NB4 (cell line): Measurements from ENCODE around the gene TEDC1.

Source experiments
- DNase-seq: peaks from one replicate; pipeline ENCODE4 v3.0.0; 2010; ENCODE audit warnings: low read depth
- H3K4me3 ChIP-seq: one replicate; pipeline ENCODE4 v1.5.1; 2011; ENCODE audit warnings: mild to moderate bottlenecking, low read depth, low read length, moderate library complexity
- MAX ChIP-seq: IDR thresholded peaks from 2 replicates; pipeline ENCODE4 v1.6.1; 2011; ENCODE audit warnings: low read depth, low read length
- MYC ChIP-seq: IDR thresholded peaks from 2 replicates; pipeline ENCODE4 v1.6.1; 2011; ENCODE audit warnings: low read depth, low read length
- POLR2A ChIP-seq: IDR thresholded peaks from 2 replicates; pipeline ENCODE4 v1.6.1; 2011; ENCODE audit warnings: mild to moderate bottlenecking; ENCODE audit not compliant: insufficient read length; ENCODE audit errors: extremely low read depth
- TF ChIP-seq, protein P1 (sequence below): IDR thresholded peaks from one replicate; pipeline ENCODE4 v1.5.1; 2012; ENCODE audit warnings: low read depth, low read length

Gene TEDC1

GRCh38 chr14:105472486-105472991 is 18.5 kb upstream of the TEDC1 start:
- DNase-seq = no peak
- H3K4me3 ChIP-seq = no peak overlapping the region
- TF ChIP-seq POLR2A = no peak
- TF ChIP-seq, protein P1, sequence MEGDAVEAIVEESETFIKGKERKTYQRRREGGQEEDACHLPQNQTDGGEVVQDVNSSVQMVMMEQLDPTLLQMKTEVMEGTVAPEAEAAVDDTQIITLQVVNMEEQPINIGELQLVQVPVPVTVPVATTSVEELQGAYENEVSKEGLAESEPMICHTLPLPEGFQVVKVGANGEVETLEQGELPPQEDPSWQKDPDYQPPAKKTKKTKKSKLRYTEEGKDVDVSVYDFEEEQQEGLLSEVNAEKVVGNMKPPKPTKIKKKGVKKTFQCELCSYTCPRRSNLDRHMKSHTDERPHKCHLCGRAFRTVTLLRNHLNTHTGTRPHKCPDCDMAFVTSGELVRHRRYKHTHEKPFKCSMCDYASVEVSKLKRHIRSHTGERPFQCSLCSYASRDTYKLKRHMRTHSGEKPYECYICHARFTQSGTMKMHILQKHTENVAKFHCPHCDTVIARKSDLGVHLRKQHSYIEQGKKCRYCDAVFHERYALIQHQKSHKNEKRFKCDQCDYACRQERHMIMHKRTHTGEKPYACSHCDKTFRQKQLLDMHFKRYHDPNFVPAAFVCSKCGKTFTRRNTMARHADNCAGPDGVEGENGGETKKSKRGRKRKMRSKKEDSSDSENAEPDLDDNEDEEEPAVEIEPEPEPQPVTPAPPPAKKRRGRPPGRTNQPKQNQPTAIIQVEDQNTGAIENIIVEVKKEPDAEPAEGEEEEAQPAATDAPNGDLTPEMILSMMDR = no peak
- no peak for TF ChIP-seq MAX
- TF ChIP-seq MYC = no peak

GRCh38 chr14:105473033-105473676 is 17.9 kb upstream of the TEDC1 start:
- no peak for DNase-seq

DNA sequence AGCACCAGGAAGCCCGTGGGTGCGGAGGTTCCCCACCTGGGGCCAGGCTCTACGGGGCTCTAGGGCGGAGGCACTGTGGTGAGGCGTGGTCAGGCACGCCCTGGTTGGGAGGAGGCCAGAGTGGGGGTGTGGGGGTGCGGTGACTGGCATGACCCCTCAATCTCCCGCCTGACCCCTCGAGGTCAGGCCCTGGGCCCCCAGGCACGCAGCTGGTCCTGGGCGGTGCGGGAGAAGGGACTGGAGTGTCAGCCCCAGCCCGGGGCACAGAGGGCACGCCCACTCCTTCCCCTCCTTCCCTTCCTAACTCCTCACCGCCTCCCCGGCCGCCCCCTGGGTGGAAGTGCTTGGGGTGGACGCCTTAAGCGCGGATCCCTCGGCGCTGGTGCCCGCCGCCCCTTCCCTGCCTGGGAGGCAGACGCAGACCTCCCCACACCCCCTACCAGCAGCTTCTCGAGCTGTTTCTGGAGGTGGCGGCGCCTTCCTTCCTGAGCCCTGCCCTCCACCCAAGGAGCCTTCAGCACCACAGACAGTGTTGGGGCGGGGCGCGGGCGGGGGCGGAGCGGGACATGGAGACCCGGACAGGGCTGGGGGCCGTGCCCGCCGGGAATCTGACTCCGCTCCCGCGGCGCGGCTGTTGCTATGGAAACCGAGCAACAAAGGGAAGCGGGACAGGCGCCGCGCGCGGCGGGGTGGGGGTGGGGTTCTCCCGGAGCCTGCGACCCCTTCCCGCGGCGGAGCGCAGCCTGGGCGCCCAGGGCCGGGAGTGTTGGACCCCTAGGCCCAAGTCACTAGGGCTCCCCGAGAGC is 17.2 kb upstream of the TEDC1 start:
- TF ChIP-seq MAX = no peak
- TF ChIP-seq, protein P1 = no peak
- no peak for TF ChIP-seq MYC
- no peak for TF ChIP-seq POLR2A
- no peak overlapping the region for H3K4me3 ChIP-seq
- DNase-seq = peak; percentile 70

More at GRCh38 chr14:105473033-105473676, 17.9 kb upstream of the TEDC1 start:
- no peak overlapping the region for H3K4me3 ChIP-seq
- TF ChIP-seq MYC = no peak
- no peak for TF ChIP-seq POLR2A
- TF ChIP-seq MAX = no peak
- TF ChIP-seq, protein P1 = no peak

DNA sequence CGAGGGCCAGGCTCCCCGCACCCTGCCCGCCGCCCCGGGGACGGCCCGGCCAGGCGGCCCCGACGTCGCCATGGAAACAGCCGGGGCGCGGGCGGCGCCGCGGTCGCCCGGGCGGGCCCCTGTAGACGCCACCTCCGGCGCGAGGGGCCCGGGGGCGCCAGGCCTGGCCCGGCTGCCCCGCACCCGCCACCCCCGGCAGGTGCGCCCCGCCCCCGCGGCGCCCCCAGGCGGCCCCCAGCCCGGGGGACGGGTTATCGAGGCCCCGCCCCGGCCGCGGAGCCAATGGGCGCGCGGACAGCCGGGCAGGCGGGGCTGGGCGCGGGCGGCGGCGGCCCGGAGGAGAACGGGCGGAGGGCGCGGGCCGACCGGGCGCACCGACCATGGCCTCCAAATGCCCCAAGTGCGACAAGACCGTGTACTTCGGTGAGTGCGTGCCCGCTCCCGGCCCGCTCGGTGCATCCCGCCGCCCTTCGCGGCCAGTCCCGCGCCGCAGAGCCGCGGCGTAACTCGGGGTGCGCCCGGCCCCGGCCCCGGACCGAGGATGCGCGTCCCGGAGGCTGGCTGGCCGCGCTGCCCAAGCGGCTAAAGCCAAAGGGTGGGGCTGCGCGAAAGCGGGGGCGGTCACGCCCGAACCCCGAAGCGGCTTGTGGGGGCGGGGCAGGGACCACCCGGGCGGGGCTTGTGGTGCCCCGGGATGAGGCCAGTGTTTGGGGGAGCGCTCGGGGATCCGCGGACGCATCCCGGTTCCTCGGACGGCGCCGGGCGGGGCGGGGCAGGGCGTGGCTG is 16.4 kb upstream of the TEDC1 start, which contains the start of gene CRIP2:
Gene CRIP2, plus strand, starts transcription at position 339 of the 786 bp plus-strand sequence. Its CDS starts 42 bp downstream, at position 381.
- no peak for DNase-seq
- no peak within 1 kb of the TSS for H3K4me3 ChIP-seq
- TF ChIP-seq, protein P1 = no peak
- TF ChIP-seq MAX (no peak), POLR2A (no peak), MYC (no peak)

DNA sequence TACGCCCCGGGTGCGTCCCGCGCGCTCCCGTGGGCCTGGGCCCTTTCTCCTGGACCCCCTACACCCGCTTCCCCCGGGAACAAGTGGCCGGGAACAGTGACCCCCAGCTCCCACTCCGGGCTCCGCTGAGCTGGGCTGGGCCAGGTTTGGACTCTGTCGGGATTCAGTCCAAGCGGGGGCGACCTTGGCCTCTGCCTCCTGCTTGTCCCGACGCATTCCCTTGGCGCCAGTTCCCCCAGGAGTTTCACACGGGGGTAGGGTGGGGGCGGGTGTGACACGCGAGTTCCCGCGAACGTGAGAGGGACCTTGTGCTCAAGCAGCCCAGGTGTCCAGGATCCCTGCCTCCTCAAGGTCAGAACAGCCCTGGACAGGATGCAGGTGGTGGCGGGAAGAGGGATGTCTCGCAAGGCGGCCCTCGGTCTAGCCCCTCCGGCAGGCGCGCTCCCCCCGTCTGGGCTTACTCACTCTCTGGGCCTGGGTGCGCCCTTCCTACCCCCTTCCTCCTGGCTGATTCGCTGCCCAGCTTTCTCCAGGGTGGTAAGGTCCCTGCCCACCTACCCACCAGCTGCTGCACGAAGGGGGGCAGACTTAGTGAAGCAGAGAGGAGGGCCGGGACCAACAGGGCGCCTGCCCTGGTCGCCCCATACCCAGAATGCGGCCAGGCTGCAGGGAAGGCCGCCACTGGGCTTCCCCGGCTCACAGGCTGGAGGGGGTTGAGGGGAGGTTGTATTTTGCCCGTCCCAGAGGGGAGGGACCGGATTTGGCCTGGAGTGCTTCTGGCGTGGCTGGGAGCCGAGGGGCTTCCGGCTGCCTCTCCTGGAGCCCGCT is 15.6 kb upstream of the TEDC1 start:
- TF ChIP-seq POLR2A (no peak), MAX (no peak), MYC (no peak)
- TF ChIP-seq, protein P1 = no peak
- H3K4me3 ChIP-seq = no peak overlapping the region
- no peak for DNase-seq
